ENCODE results near the gene HM13. TPM values are rescaled to one million over a fixed set of nuclear protein-coding genes. Genes with fewer than 3 reads are reported as not detected.

Gene HM13
- total RNA-seq, 1 experiment from 2014 or later: 183 TPM

- H2AFZ ChIP-seq (ENCODE audit: low read depth, low read length, poor library complexity, severe bottlenecking): no peak overlapping the region
- H3K9me3 ChIP-seq (ENCODE audit: control insufficient read depth in 1 of 2, insufficient read depth in 1 of 2, low read depth in 1 of 2, low read length in 2 of 2): no peaks in the 10 kb centered on the region
- ChIA-PET POLR2A (interaction anchor here (0.7 to 28.6 kb wide), 8 partner anchors 10 to 156 kb away, joined by 3 to 1106 read pairs (median 4); partner anchors contain the start of gene ID1), RAD21 (ENCODE audit: low non-redundant PET in 1 of 2, low total read pairs in 2 of 2, uncharacterized antibody in 2 of 2, unreplicated experiment in 2 of 2) (interaction anchor here (1.0 to 5.7 kb wide), 9 partner anchors 10 to 45 kb away, joined by 3 to 74 read pairs (median 4); partner anchors contain the start of gene ID1 (in 2 of the 2)), CTCF (interaction anchor here (0.6 to 10.8 kb wide), 9 partner anchors 9 to 156 kb away, joined by 3 to 256 read pairs (median 4); partner anchors contain the start of gene ID1)
- H3K9ac ChIP-seq (ENCODE audit: low read length): peak overlapping the region; percentile 52
- H3K9me2 ChIP-seq (ENCODE audit: insufficient read depth): no peaks in the 10 kb centered on the region
- H3K4me1 ChIP-seq (ENCODE audit: control insufficient read depth in 1 of 2, insufficient read depth in 2 of 2, low read length in 2 of 2): peaks cover 95 to 98% of the 10 kb centered on the region in 2 experiments
- BruUV-seq (replicated peaks): no TSS peak
- no peak for DNase-seq (ENCODE audit: low read depth, low spot score)
- no peaks in the 10 kb centered on the region for H3K27me3 ChIP-seq (ENCODE audit: insufficient read depth, low read length)
- TF ChIP-seq ELF1 (IDR thresholded peaks at IDR 0.05; ENCODE audit: borderline replicate concordance, low read depth): no peak
- no peak for TF ChIP-seq SP1 (IDR thresholded peaks at IDR 0.05; ENCODE audit: low read depth)
- no peak for TF ChIP-seq CBX3 (IDR thresholded peaks at IDR 0.05; ENCODE audit: low read depth)
- TF ChIP-seq EZH2phosphoT487 (IDR thresholded peaks at IDR 0.05; ENCODE audit: borderline replicate concordance): no peak
- no peak for TF ChIP-seq EZH2 (IDR thresholded peaks at IDR 0.05)
- no peak for TF ChIP-seq SRF (IDR thresholded peaks at IDR 0.05; ENCODE audit: low read depth)
- no peak for TF ChIP-seq JUND (IDR thresholded peaks at IDR 0.05)
- TF ChIP-seq, protein P1, sequence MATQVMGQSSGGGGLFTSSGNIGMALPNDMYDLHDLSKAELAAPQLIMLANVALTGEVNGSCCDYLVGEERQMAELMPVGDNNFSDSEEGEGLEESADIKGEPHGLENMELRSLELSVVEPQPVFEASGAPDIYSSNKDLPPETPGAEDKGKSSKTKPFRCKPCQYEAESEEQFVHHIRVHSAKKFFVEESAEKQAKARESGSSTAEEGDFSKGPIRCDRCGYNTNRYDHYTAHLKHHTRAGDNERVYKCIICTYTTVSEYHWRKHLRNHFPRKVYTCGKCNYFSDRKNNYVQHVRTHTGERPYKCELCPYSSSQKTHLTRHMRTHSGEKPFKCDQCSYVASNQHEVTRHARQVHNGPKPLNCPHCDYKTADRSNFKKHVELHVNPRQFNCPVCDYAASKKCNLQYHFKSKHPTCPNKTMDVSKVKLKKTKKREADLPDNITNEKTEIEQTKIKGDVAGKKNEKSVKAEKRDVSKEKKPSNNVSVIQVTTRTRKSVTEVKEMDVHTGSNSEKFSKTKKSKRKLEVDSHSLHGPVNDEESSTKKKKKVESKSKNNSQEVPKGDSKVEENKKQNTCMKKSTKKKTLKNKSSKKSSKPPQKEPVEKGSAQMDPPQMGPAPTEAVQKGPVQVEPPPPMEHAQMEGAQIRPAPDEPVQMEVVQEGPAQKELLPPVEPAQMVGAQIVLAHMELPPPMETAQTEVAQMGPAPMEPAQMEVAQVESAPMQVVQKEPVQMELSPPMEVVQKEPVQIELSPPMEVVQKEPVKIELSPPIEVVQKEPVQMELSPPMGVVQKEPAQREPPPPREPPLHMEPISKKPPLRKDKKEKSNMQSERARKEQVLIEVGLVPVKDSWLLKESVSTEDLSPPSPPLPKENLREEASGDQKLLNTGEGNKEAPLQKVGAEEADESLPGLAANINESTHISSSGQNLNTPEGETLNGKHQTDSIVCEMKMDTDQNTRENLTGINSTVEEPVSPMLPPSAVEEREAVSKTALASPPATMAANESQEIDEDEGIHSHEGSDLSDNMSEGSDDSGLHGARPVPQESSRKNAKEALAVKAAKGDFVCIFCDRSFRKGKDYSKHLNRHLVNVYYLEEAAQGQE (IDR thresholded peaks at IDR 0.05; ENCODE audit: low read depth): no peak
- no peak for TF ChIP-seq POLR2A (IDR thresholded peaks at IDR 0.05; ENCODE audit: borderline replicate concordance, extremely low read depth, insufficient read depth, insufficient read length)
- H3K4me3 ChIP-seq (replicated peaks in 1 of 2; ENCODE audit: low read depth in 1 of 2, low read length in 2 of 2): peak overlapping the region in 1 of 2 experiments; percentile 15; a peak in 2 of 4 replicates
- H3K27ac ChIP-seq (ENCODE audit: low read depth, low read length): peak overlapping the region; percentile 98
- H3K79me2 ChIP-seq (ENCODE audit: insufficient read depth, low read length): peaks cover 5% of the 10 kb centered on the region; the same call in 1 of the 2 replicates
- no peaks in the 10 kb centered on the region for H4K20me1 ChIP-seq (ENCODE audit: insufficient read depth)
- H3K36me3 ChIP-seq (ENCODE audit: control insufficient read depth in 1 of 2, insufficient read depth in 2 of 2, low read length in 2 of 2): peaks cover 0 to 20% of the 10 kb centered on the region in 2 experiments; a peak in 1 of 4 replicates
- intact Hi-C loops (cut with micrococcal nuclease): loop anchor here (2.0 kb wide), 1 partner anchor 43 kb away; no protein-coding TSS in a partner anchor
- no peak for ATAC-seq
- peak overlapping the region; percentile 72 for H3K4me2 ChIP-seq (ENCODE audit: low read length)
Measured at GRCh38 chr20:31567380-31567720, 53.1 kb downstream of the HM13 start.

All from HCT116 (cell line).